ENCODE results near the gene CRACDL. TPM values are rescaled to one million over a fixed set of nuclear protein-coding genes. Genes with fewer than 3 reads are reported as not detected.

CRACDL gene
- total and polyA plus RNA-seq, 2 donors, result 2.4 to 6.2 TPM

- H3K36me3 ChIP-seq (ENCODE audit: insufficient read depth), result no peaks in the 10 kb centered on the region
- no peak overlapping the region for H3K27ac ChIP-seq (ENCODE audit: low read depth)
- H3K4me1 ChIP-seq (ENCODE audit: insufficient read depth), result no peaks in the 10 kb centered on the region
- 25% methylated on average over 4 of the region's 4 CpGs for WGBS
- H3K4me3 ChIP-seq (ENCODE audit: low read depth, low read length), result no peak overlapping the region
- DNase-seq (ENCODE audit: extremely low spot score), result no peak
Measured at GRCh38 chr2:98917031-98917471, 19.0 kb downstream of the CRACDL start.

GRCh38 chr2:98915751-98916358, 20.2 kb downstream of the CRACDL start:
- Histone ChIP-seq H3K27ac (ENCODE audit: low read depth) (no peak overlapping the region), H3K36me3 (ENCODE audit: insufficient read depth) (no peaks in the 10 kb centered on the region), H3K4me1 (ENCODE audit: insufficient read depth) (no peaks in the 10 kb centered on the region), H3K4me3 (ENCODE audit: low read depth, low read length) (no peak overlapping the region)
- 89% methylated on average over 9 of the region's 9 CpGs for whole genome bisulfite sequencing
- DNase-seq (ENCODE audit: extremely low spot score), result no peak

DNA sequence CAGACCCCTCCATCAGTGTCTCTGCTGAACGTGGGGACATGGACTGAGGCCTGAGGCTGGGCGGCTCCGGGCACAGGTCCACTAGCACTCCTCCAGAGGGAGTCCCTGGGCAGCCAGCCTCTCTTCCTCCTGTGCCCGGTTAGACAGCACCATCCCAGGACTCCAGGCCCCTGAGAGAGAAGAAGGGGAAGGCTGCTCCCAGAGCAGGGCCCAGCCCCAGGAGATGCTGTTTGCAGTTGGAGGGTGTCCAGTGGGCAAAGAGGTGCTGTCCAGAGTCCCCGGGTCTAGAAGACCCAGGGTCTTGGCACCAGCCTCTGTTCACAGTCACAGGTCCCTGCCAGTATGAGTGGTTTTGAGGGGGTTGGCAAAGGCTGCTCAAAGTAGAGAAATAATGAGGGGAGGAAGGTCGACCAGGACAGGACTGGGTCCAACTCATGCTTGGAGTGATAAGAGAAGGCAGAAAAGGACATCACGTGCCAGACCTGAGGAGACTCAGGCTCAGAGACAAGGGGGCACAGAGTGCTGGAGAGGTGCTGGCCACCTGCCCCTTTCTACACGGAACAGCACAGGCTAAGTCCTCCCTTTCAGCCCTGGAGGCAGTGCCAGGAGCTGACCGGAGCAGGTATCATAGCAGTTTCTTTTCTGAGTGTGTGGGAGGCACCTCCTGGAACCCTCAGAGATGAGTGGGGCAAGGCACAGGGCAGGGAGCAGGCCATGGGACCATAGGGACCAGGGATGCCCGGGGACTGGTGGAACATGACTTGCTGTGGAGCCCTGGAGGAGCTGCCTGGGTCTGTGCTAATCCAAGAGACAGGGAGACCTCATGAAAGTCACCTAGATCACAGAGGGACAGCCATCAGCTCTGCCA, 21.1 kb downstream of the CRACDL start:
- H3K4me3 ChIP-seq (ENCODE audit: low read depth, low read length), result no peak overlapping the region
- 83% methylated on average over 10 of the region's 10 CpGs for WGBS
- DNase-seq (ENCODE audit: extremely low spot score), result no peak
- no peaks in the 10 kb centered on the region for H3K4me1 ChIP-seq (ENCODE audit: insufficient read depth)
- no peaks in the 10 kb centered on the region for H3K36me3 ChIP-seq (ENCODE audit: insufficient read depth)
- H3K27ac ChIP-seq (ENCODE audit: low read depth), result no peak overlapping the region

DNA sequence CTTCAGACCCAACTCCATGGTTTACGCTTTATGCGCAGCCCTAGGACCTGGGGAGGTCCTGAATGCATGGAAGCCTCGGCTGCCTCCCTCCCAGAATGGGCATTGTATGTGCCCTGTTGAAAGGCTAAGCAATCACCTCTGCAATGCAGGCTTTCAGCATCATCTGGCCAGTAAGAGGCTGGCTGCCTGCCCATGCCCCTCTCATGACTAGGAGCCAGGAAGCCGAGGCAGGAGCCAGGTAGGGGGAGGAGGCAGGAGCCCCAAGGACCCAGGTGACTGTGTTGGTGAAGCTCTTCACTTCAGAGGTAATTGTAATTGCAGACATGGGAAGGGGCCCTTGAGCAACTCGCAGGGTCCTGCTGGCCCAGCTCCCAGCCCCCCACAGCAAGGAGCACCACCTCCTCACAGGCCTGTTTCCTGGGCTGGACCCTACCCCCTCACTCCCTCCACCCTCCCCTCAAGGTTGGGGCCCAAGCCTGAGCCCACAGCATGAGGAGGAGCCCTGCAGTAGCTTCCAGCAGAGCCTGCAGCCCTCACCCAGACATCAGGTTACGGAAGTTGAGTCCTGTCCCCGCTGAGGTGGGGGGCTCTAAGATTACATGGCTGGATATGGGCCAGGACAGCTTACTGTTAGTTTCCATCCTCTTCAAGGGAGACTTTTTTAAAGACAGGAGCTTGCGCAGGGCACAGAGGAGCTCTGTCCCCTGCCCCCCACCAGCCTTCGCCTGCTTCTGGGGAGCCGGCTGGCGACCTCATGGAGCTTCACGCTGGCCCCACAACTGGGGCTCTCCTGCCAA, 21.9 kb downstream of the CRACDL start:
- no peak for DNase-seq (ENCODE audit: extremely low spot score)
- Histone ChIP-seq H3K4me3 (ENCODE audit: low read depth, low read length) (no peak overlapping the region), H3K36me3 (ENCODE audit: insufficient read depth) (no peaks in the 10 kb centered on the region), H3K4me1 (ENCODE audit: insufficient read depth) (no peaks in the 10 kb centered on the region), H3K27ac (ENCODE audit: low read depth) (no peak overlapping the region)
- 78% methylated on average over 12 of the region's 12 CpGs for WGBS

- H3K36me3 ChIP-seq (ENCODE audit: insufficient read depth), result no peaks in the 10 kb centered on the region
- H3K4me1 ChIP-seq (ENCODE audit: insufficient read depth), result no peaks in the 10 kb centered on the region
- no peak for DNase-seq (ENCODE audit: extremely low spot score)
- WGBS, result 70% methylated on average over 11 of the region's 11 CpGs
- no peak overlapping the region for H3K4me3 ChIP-seq (ENCODE audit: low read depth, low read length)
- no peak overlapping the region for H3K27ac ChIP-seq (ENCODE audit: low read depth)
Measured at GRCh38 chr2:98912957-98913915, 22.8 kb downstream of the CRACDL start.

DNA sequence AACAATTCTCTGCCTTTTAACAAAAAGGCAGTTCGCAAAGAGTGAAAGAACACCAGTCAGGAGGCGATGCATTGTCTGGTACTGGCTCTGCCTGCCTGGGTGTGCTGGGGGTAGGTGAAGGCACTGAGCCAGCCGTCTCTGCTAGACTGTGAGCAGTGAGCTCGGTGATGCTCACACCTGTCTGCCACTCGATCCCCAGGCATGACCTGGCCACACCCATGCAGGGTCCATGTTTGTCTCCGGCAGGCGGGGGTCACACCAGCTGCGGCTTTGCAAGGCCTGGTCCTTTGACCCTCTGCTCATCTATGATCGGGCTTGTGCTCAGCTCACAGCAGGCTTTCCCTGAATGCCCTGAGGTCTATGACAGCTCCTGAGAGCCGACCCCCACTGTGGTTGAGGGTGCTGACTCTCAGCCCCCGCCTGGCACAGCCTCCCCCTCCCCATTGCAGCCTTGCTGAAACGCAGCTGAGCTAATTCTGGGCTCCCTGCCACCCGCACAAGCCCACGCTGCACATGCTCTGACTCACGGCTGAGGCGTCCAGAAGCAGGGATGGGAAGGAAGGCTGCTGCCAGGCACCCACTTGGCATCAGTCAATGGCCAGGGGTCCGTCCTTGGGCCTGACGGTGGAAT, 23.7 kb downstream of the CRACDL start:
- WGBS, result 47% methylated on average over 18 of the region's 18 CpGs
- H3K4me3 ChIP-seq (ENCODE audit: low read depth, low read length), result no peak overlapping the region
- no peaks in the 10 kb centered on the region for H3K4me1 ChIP-seq (ENCODE audit: insufficient read depth)
- H3K27ac ChIP-seq (ENCODE audit: low read depth), result no peak overlapping the region
- H3K36me3 ChIP-seq (ENCODE audit: insufficient read depth), result no peaks in the 10 kb centered on the region
- DNase-seq (ENCODE audit: extremely low spot score), result no peak

DNA sequence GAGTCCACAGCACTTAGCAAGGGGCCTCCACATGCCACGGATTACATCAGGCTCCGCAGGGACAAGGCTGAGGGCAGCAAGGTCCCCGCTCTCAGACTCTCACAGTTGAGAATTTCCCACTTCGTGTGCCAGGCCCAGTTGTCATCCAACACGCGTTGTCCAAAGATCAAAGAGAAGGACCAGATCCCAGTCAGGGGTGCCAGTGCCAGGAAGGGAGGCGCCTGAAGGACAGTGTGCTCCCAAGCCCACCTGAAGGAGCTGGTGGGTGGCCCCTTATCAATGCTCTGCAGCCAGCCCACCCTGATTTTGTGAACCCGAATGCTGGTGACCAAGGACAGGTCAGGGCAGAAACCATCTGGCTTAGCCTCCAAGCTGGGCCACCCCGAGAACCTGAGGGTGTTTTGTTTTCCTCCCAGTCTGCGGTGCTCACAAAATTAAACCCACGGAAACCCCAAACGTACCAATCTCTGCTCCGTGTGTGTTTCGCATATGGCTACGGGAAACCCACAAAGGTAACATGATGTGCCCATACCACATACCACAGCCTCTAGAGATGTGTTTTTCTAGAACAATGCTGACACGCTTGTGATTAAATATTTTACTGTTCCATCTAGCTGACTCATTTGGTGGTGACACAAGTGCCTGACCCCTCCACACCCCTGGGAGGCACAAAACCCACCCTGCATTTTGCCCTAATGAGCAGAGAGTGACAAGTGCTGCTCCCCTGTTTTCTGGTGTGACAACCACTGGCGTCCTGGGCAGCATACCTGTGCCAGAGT, 24.5 kb downstream of the CRACDL start:
- Histone ChIP-seq H3K36me3 (ENCODE audit: insufficient read depth) (no peaks in the 10 kb centered on the region), H3K27ac (ENCODE audit: low read depth) (no peak overlapping the region), H3K4me1 (ENCODE audit: insufficient read depth) (no peaks in the 10 kb centered on the region), H3K4me3 (ENCODE audit: low read depth, low read length) (no peak overlapping the region)
- WGBS, result 89% methylated on average over 17 of the region's 17 CpGs
- no peak for DNase-seq (ENCODE audit: extremely low spot score)

DNA sequence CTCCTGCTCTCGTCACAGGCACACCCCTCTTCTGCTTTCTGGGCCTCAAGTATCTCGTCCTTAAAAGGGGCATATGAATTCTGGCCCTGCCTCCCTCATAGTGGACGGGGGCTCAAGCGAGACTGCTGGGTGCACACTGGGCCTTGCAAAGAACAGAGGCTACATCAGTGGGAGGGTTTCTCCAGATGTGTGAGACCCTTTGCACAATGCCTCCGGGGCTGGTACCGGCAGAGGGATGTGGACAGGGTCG, 25.0 kb downstream of the CRACDL start:
- no peak overlapping the region for H3K4me3 ChIP-seq (ENCODE audit: low read depth, low read length)
- no peak for DNase-seq (ENCODE audit: extremely low spot score)
- no peak overlapping the region for H3K27ac ChIP-seq (ENCODE audit: low read depth)
- no peaks in the 10 kb centered on the region for H3K36me3 ChIP-seq (ENCODE audit: insufficient read depth)
- H3K4me1 ChIP-seq (ENCODE audit: insufficient read depth), result no peaks in the 10 kb centered on the region
- 90% methylated on average over 7 of the region's 7 CpGs for WGBS

DNA sequence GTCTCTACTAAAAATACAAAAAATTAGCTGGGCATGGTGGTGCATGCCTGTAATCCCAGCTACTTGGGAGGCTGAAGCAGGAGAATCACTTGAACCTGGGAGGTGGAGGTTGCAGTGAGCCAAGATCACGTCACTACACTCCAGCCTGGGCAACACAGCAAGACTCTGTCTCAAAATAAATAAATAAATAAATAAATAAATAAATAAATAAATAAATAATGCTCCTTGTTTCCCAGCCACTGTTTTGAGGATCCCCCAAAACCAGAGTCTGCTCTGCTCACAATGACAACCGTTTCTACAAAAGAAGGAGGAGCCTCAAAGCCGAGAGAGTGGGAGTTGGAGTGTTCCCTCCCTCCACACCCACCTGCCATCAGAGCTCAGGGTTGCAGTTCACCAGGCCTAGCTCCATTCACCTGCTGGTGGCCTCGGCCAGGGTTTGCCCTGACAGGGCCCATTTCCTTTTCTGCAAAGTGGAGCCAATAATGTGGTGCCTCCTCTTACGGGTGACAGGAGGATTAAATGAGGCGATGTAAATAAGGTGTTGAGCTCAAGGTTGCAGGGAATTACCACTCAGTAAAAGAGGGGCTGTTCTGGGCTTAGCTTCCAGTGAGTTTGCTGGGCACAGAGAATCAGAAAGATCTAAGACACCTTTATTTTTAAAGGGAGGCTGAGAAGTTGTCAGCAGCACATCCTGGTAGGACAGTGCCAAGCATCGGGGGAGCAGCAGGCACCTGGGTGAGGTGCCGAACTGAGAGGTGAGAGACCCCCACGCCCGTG, 25.5 kb downstream of the CRACDL start:
- Histone ChIP-seq H3K36me3 (ENCODE audit: insufficient read depth) (no peaks in the 10 kb centered on the region), H3K4me1 (ENCODE audit: insufficient read depth) (no peaks in the 10 kb centered on the region), H3K27ac (ENCODE audit: low read depth) (no peak overlapping the region), H3K4me3 (ENCODE audit: low read depth, low read length) (no peak overlapping the region)
- DNase-seq (ENCODE audit: extremely low spot score), result no peak
- 89% methylated on average over 10 of the region's 10 CpGs for WGBS

DNA sequence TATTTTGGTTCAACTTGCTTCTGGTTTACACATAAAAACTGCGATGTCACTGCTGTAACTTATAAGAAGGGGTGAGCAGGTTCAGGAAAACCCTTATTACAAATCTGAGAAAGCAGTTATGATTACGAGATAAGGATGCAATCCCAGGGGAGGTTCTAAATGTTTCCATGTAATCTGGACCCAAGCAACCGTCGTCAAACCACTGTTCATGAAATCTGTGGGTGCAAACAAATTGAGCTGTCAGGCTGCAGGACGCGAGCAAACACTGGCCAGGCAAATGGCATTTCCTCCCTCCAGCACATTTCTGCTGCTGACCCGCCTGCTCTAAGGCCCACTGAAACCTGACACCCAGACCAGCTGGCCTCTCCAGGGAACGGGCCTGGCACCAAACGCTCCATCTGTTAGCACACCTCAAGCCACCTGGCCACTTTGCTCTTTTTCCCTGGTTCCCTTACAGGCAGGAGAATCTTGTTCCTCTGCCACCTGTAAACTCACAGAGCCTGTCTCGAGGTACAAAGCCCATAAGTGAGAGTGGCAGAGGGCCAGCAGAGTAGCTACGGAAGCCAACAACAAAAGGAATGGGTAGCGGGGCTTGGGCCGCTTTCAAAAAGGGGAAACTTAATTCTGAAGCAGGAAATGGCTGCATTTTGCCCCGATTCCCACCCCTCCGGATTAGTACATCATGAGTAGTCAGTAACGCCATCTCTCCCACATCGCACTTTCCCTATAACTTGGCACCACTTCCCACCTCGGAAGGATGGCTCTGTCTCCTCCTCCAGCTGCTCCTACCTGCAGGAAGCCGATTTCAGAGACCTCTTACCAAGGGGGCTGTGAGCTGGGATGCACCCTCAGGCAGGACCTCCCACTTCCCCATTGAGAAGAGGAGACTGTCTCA, 26.5 kb downstream of the CRACDL start:
- H3K36me3 ChIP-seq (ENCODE audit: insufficient read depth), result no peaks in the 10 kb centered on the region
- 18% methylated on average over 19 of the region's 19 CpGs for WGBS
- no peak overlapping the region for H3K4me3 ChIP-seq (ENCODE audit: low read depth, low read length)
- no peaks in the 10 kb centered on the region for H3K4me1 ChIP-seq (ENCODE audit: insufficient read depth)
- no peak overlapping the region for H3K27ac ChIP-seq (ENCODE audit: low read depth)
- DNase-seq (ENCODE audit: extremely low spot score), result peak; percentile 14

GRCh38 chr2:98908931-98909316, 27.1 kb downstream of the CRACDL start:
- no peaks in the 10 kb centered on the region for H3K36me3 ChIP-seq (ENCODE audit: insufficient read depth)
- 39% methylated on average over 4 of the region's 4 CpGs for WGBS
- no peak overlapping the region for H3K27ac ChIP-seq (ENCODE audit: low read depth)
- no peaks in the 10 kb centered on the region for H3K4me1 ChIP-seq (ENCODE audit: insufficient read depth)
- DNase-seq (ENCODE audit: extremely low spot score), result no peak
- no peak overlapping the region for H3K4me3 ChIP-seq (ENCODE audit: low read depth, low read length)

Measured in urinary bladder (tissue), 4 donors.